Muscle layer of duodenum (tissue), 2 donors: ENCODE measurements around the gene CRTC3.

ENCODE experiments used
- H3K27ac ChIP-seq: one replicate; pipeline ENCODE4 v1.7.0; 2013; ENCODE audit warnings: mild to moderate bottlenecking, low read length
- H3K27me3 ChIP-seq: one replicate; pipeline ENCODE4 v1.7.0; 2013; ENCODE audit warnings: low read depth, mild to moderate bottlenecking, control low read depth, low read length
- H3K36me3 ChIP-seq, 2 donors: one replicate each; pipeline ENCODE4 v1.7.0; 2013; ENCODE audit warnings: low read length in 2 of 2, control low read depth in 1 of 2, mild to moderate bottlenecking in 1 of 2; ENCODE audit not compliant: insufficient read depth in 2 of 2, control insufficient read depth in 1 of 2
- H3K4me1 ChIP-seq, 2 donors: one replicate each; pipeline ENCODE4 v1.7.0; 2013; ENCODE audit warnings: low read length in 2 of 2, mild to moderate bottlenecking in 2 of 2, control low read depth in 1 of 2, moderate library complexity in 1 of 2; ENCODE audit not compliant: insufficient read depth in 2 of 2, control insufficient read depth in 1 of 2
- H3K4me3 ChIP-seq, 2 donors: one replicate each; pipeline ENCODE4 v1.7.0; 2013; ENCODE audit warnings: low read length in 2 of 2, low read depth in 1 of 2, mild to moderate bottlenecking in 1 of 2
- H3K9me3 ChIP-seq, 2 donors: one replicate each; pipeline ENCODE4 v1.7.0; 2013; ENCODE audit warnings: low read length in 2 of 2, control low read depth in 1 of 2, mild to moderate bottlenecking in 1 of 2; ENCODE audit not compliant: control insufficient read depth in 1 of 2
- donor health status: healthy.

Gene CRTC3

GRCh38 chr15:90595763-90596155, 66.0 kb downstream of the CRTC3 start:
- Histone ChIP-seq H3K27me3 (no peaks in the 10 kb centered on the region), H3K4me3 (no peak overlapping the region), H3K4me1 (peaks cover 10 to 13% of the 10 kb centered on the region in 2 donors), H3K9me3 (no peaks in the 10 kb centered on the region), H3K36me3 (peaks cover 0 to 1% of the 10 kb centered on the region in 2 donors), H3K27ac (no peak overlapping the region)

DNA sequence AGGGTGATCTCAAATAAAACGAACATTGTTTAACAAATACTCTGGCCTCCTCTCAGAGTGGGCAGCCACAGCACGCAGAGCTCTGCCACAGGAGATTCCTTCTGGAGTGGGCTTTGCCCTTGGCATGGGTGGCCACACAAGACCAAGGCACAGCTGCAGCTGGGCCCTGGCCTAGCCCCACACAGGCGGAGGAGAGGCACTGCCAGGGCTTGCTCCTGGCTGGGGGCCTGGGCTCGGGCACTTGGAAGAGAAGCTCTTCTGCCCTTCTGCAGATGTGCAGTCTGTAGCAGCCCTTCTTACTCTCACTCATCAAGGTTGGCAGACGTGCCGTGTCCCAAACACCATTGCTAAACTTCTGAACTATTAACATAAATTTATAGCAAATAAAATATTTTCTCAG, 67.2 kb downstream of the CRTC3 start:
- H3K27ac ChIP-seq = no peak overlapping the region

GRCh38 chr15:90597577-90597976, 67.9 kb downstream of the CRTC3 start:
- Histone ChIP-seq H3K9me3 (no peaks in the 10 kb centered on the region), H3K4me1 (peaks cover 10 to 13% of the 10 kb centered on the region in 2 donors), H3K36me3 (peaks cover 9 to 16% of the 10 kb centered on the region in 2 donors), H3K4me3 (no peak overlapping the region), H3K27me3 (no peaks in the 10 kb centered on the region), H3K27ac (peak overlapping the region; percentile 60)

More for the DNA sequence above, 67.2 kb downstream of the CRTC3 start:
- H3K4me3 ChIP-seq = no peak overlapping the region
- peaks cover 7 to 11% of the 10 kb centered on the region in 2 donors for H3K36me3 ChIP-seq
- H3K9me3 ChIP-seq = no peaks in the 10 kb centered on the region
- peaks cover 10 to 13% of the 10 kb centered on the region in 2 donors for H3K4me1 ChIP-seq
- no peaks in the 10 kb centered on the region for H3K27me3 ChIP-seq

DNA sequence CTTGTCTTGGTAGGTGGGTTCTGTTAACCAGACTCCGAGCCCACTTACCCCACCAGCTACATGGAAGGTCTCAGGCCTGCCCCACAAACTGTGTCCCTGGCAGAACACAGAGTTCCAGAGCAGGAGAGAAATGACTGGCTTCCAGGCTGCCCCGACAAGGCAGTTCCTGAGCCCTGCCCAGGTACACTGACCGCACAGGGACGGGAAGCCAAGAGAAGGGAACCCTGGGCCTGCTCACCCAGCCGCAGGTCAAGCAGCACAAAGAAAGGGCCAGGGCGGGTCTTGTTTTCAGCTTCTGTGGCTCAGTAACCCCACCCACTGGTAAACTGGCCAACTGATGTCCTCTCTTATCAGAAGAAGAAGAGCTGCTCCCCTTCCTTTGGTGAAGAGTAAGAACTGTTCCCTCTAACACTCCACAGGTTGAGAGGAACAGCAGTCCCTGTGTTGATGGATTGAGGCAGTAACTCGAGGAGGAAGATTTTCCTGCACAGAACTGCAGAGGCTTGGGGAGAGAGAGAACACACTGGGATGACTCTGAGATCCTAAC, 68.4 kb downstream of the CRTC3 start:
- no peaks in the 10 kb centered on the region for H3K27me3 ChIP-seq
- H3K36me3 ChIP-seq = peaks cover 9 to 16% of the 10 kb centered on the region in 2 donors
- H3K4me1 ChIP-seq = peaks cover 10 to 13% of the 10 kb centered on the region in 2 donors
- H3K9me3 ChIP-seq = no peaks in the 10 kb centered on the region
- H3K4me3 ChIP-seq = no peak overlapping the region
- H3K27ac ChIP-seq = peak overlapping the region; percentile 60

DNA sequence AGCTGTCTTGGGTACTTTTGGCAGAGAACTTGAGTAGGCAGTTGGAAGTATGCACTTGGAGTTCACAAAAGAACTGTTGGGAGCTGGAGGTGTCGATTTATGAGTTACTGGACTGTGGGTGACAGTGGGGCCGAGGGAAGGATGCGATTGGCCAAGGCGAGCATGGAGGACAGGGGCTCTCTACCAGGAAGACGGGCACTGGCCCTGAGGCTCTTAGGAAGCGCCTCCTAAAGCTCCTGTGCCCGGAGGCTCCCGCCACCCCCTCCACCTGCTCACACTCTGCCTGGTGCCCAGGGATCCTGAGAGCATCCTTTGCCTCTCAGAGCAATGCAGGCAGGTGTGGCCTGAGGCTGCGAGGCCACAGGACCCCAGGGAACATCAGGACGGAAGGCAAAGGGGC, 69.0 kb downstream of the CRTC3 start:
- Histone ChIP-seq H3K27me3 (no peaks in the 10 kb centered on the region), H3K9me3 (no peaks in the 10 kb centered on the region), H3K4me1 (peaks cover 10 to 13% of the 10 kb centered on the region in 2 donors), H3K27ac (no peak overlapping the region), H3K4me3 (no peak overlapping the region), H3K36me3 (peaks cover 9 to 16% of the 10 kb centered on the region in 2 donors)

DNA sequence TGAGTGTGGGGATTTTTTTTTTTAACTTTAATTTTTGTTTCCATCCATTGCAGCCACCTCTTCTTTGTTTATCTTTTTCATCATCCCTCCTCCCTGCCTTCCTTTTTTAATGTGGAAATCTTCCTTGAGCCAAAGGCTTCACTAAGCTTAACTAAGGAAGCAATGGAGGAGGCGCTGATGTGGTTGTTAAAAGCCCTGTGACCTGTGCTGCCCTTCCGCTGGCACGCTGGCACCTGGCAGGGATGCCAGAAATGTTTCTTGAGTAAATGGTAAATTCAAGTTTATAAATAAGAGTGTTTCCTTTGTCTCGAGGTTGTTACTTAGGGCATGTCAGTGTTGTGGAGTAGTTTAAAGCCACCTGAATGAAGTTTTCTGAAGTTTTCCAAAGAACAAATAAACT, 69.4 kb downstream of the CRTC3 start:
- no peak overlapping the region for H3K4me3 ChIP-seq
- H3K27me3 ChIP-seq = no peaks in the 10 kb centered on the region
- peaks cover 11 to 16% of the 10 kb centered on the region in 2 donors for H3K36me3 ChIP-seq
- H3K9me3 ChIP-seq = no peaks in the 10 kb centered on the region
- peaks cover 10 to 13% of the 10 kb centered on the region in 2 donors for H3K4me1 ChIP-seq
- no peak overlapping the region for H3K27ac ChIP-seq

DNA sequence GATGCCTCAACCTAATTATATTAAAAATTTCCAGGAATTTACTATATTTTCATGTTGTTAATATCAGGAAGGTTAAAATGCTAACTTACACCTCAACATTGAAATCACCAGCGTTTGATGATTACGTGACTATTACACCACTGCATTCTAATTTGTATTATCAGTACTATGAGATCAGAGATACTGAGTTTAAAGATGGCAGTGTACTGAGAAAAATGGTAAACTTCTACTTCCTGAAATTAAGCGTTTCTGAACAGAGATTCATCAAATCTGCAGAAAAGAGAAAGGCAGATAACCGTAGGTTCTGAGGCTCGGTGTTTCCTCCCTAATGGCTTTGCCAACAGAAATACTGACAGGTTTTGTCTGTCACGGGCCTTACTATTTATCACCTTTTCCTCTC, 69.9 kb downstream of the CRTC3 start:
- Histone ChIP-seq H3K4me1 (peaks cover 7 to 13% of the 10 kb centered on the region in 2 donors), H3K36me3 (peaks cover 16 to 19% of the 10 kb centered on the region in 2 donors), H3K27ac (no peak overlapping the region), H3K9me3 (no peaks in the 10 kb centered on the region), H3K27me3 (no peaks in the 10 kb centered on the region), H3K4me3 (no peak overlapping the region)

GRCh38 chr15:90600954-90601353, 71.2 kb downstream of the CRTC3 start:
- H3K36me3 ChIP-seq = peaks cover 17 to 22% of the 10 kb centered on the region in 2 donors
- H3K27ac ChIP-seq = no peak overlapping the region
- no peaks in the 10 kb centered on the region for H3K9me3 ChIP-seq
- peaks cover 3 to 13% of the 10 kb centered on the region in 2 donors for H3K4me1 ChIP-seq
- no peak overlapping the region for H3K4me3 ChIP-seq
- H3K27me3 ChIP-seq = no peaks in the 10 kb centered on the region

DNA sequence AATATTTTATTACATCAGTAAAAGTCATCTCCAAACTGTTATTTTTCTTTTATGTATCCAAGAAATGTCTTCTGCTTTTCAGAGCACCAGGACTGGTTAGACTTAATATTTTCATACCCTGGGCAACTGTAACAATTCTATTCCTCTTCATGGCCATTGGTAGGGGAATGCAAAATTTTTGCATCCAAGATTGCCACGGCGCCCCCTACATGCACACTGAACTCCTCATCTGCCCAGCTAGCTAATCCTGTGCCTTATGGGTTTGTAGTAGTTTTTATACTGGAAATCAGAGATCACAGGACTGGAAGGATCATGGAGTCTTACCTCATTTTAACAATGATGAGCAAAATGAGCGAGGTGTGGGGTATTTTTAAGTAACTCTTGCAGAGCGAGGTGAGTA, 74.2 kb downstream of the CRTC3 start:
- no peaks in the 10 kb centered on the region for H3K9me3 ChIP-seq
- H3K27me3 ChIP-seq = no peaks in the 10 kb centered on the region
- no peak overlapping the region for H3K27ac ChIP-seq
- H3K36me3 ChIP-seq = peaks cover 17 to 28% of the 10 kb centered on the region in 2 donors
- peaks cover 0 to 3% of the 10 kb centered on the region in 2 donors for H3K4me1 ChIP-seq
- H3K4me3 ChIP-seq = no peak overlapping the region

DNA sequence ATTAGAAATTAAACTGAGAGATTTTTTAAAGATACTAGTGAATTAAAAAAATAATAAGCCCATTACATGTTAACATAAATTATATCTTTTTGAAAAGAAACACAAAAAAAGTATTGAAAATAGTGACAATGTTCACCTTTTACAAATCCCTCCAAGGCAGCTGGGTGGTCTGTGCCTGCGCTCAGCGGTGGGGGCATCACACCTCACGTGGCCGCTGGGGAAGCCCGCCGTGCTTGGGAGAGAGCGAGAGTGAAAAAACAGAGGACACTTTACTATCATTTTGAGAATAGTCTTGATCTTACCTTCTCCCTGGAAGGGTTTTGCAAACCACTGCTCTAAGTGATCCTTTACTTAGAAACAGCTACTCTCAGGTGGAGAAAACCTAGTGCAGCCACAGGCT, 76.9 kb downstream of the CRTC3 start:
- Histone ChIP-seq H3K27me3 (no peaks in the 10 kb centered on the region), H3K4me3 (no peak overlapping the region), H3K27ac (no peak overlapping the region), H3K36me3 (peaks cover 13 to 21% of the 10 kb centered on the region in 2 donors), H3K4me1 (peaks cover 0 to 25% of the 10 kb centered on the region in 2 donors), H3K9me3 (no peaks in the 10 kb centered on the region)

DNA sequence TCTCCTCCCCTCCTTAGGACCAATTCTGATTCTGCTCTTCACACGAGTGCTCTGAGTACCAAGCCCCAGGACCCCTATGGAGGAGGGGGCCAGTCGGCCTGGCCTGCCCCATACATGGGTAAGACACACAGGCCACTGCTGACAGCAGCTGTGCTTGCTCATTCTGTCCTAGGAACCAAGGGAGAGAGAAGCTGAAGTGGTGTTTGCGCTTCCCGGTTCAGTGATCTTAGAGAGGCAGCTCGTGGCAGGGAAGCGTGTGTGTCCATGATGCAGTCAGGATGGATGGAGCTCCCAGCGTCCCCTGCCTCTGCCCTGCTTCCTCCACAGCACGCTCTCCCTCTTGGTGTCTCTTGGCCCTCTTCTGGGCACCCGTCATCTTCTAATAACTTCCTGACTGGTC, 77.6 kb downstream of the CRTC3 start:
- H3K27ac ChIP-seq = no peak overlapping the region
- no peaks in the 10 kb centered on the region for H3K9me3 ChIP-seq
- H3K27me3 ChIP-seq = no peaks in the 10 kb centered on the region
- H3K4me3 ChIP-seq = no peak overlapping the region
- H3K36me3 ChIP-seq = peaks cover 8 to 17% of the 10 kb centered on the region in 2 donors
- peaks cover 0 to 25% of the 10 kb centered on the region in 2 donors for H3K4me1 ChIP-seq
